K562 (cell line): ENCODE results near the gene BSDC1. TPM values are rescaled to one million over a fixed set of nuclear protein-coding genes. Genes with fewer than 3 reads are reported as not detected.
A peak's percentile ranks its signal among the peaks of the same experiment; 100 is the strongest.

Experiments
- BCL6 ChIP-seq: fragments of 250-450 bp; sonication (Bioruptor Pico); IDR thresholded peaks from 2 replicates; pipeline ENCODE4 v1.4.0; 2020
- CGGBP1 ChIP-seq: fragments of 250-450 bp; sonication (Bioruptor Pico); IDR thresholded peaks from 2 replicates; pipeline ENCODE4 v1.9.0; 2021; ENCODE audit warnings: mild to moderate bottlenecking
- HDAC2 ChIP-seq: fragments of 450-650 bp; IDR thresholded peaks from 2 replicates; pipeline ENCODE4 v1.6.1; 2016; ENCODE audit warnings: mild to moderate bottlenecking
- JUND ChIP-seq, 2 experiments: IDR thresholded peaks; 2 replicates in 1 of 2; 3 replicates in 1 of 2; pipeline ENCODE4 v1.6.1; 2011; ENCODE audit warnings: borderline replicate concordance in 2 of 2, low read depth in 2 of 2, low read length in 2 of 2, improper control_type of control experiment in 1 of 2, missing biosample characterization in 1 of 2, missing genetic modification characterization in 1 of 2, missing genetic modification reagents in 1 of 2
- MAFG ChIP-seq: fragments of 450-650 bp; conservative IDR thresholded peaks from 2 replicates; pipeline ENCODE4 v1.6.1; 2016; ENCODE audit warnings: missing genetic modification characterization, missing compliant biosample characterization
- MTA1 ChIP-seq: fragments of 450-650 bp; IDR thresholded peaks from 2 replicates; pipeline ENCODE4 v1.6.1; 2017; ENCODE audit warnings: borderline replicate concordance
- MXD1 ChIP-seq: fragments of 250-450 bp; sonication (Bioruptor Pico); IDR thresholded peaks from 2 replicates; pipeline ENCODE4 v1.8.0; 2021; ENCODE audit warnings: borderline replicate concordance, mild to moderate bottlenecking, moderate library complexity; ENCODE audit not compliant: poor library complexity, severe bottlenecking
- RAD21 ChIP-seq, 2 experiments: fragments of 250-450 bp in 1 of 2; fragments of 450-650 bp in 1 of 2; sonication (Bioruptor Pico) in 1 of 2; formaldehyde crosslinking in 1 of 2; IDR thresholded peaks in 1 of 2; conservative IDR thresholded peaks in 1 of 2; 2 replicates each; pipeline versions ENCODE4 v1.4.0 to v1.8.0; 2020 to 2022; ENCODE audit warnings: mild to moderate bottlenecking in 2 of 2, moderate library complexity in 1 of 2
- SNIP1 ChIP-seq: fragments of 450-650 bp; IDR thresholded peaks from 2 replicates; pipeline ENCODE4 v1.7.1; 2017; ENCODE audit warnings: low read depth, mild to moderate bottlenecking
- SP2 ChIP-seq: IDR thresholded peaks from 2 replicates; pipeline ENCODE4 v1.6.1; 2011; ENCODE audit warnings: mild to moderate bottlenecking, low read depth, low read length, moderate library complexity; ENCODE audit not compliant: poor library complexity, severe bottlenecking; ENCODE audit errors: extremely low read depth
- THRB ChIP-seq: fragments of 450-650 bp; formaldehyde crosslinking; conservative IDR thresholded peaks from 2 replicates; pipeline ENCODE4 v1.4.0; 2022; ENCODE audit warnings: mild to moderate bottlenecking, missing genetic modification characterization
- ZBTB7A ChIP-seq: IDR thresholded peaks from 2 replicates; pipeline ENCODE4 v1.6.1; 2011; ENCODE audit warnings: low read depth, mild to moderate bottlenecking, low read length, moderate library complexity, borderline replicate concordance; ENCODE audit not compliant: control insufficient read depth
- ZFP36 ChIP-seq: fragments of 150-350 bp; IDR thresholded peaks from 2 replicates; pipeline ENCODE4 v1.6.1; 2018; ENCODE audit warnings: low read length, low read depth; ENCODE audit not compliant: partially characterized antibody
- polyA plus RNA-seq, 8 experiments: library from polyadenylated mRNA; depleted of rRNA in 4 of 8; stranded (reverse) in 5 of 8; unstranded in 3 of 8; fragments of >200 nt; fragmentation: Nextera tagmentation in 2 of 8; fragmentation: Illumina TruSeq in 1 of 8; extraction: Ambion mirVana in 2 of 8; extraction: Trizol in 1 of 8; gene quantifications; 2 replicates each; pipeline versions ENCODE4 v1.2.1 to v1.2.3, GENCODE V29; 2011 to 2014; ENCODE audit warnings: inconsistent platforms in 1 of 8, missing spikeins in 1 of 8
- total RNA-seq, 7 experiments: library from RNA; depleted of rRNA in 6 of 7; stranded (reverse); fragments of >200 nt in 6 of 7; fragmentation: Illumina TruSeq in 2 of 7; extraction: Trizol in 2 of 7; gene quantifications; 2 replicates each; pipeline versions ENCODE4 v1.2.1 to v1.2.3, GENCODE V29; 2011 to 2021; ENCODE audit warnings: low replicate concordance in 1 of 7
- TF ChIP-seq, protein P1 (sequence below), 2 experiments: fragments of 450-650 bp in 1 of 2; sonication (generic) in 1 of 2; formaldehyde crosslinking in 1 of 2; IDR thresholded peaks; 2 replicates each; pipeline versions ENCODE4 v1.7.1 to v1.9.0; 2016 to 2022; ENCODE audit warnings: inconsistent platforms in 1 of 2, mild to moderate bottlenecking in 1 of 2, missing genetic modification reagents in 1 of 2

Gene BSDC1
- total and polyA plus RNA-seq, 9 of the 15 experiments (the other 6 are each of a cell fraction or from before 2014, with no cell fraction given), result 10.2 to 96.8 (median 73.1) TPM

GRCh38 chr1:32339363-32339978 lies 54.8 kb downstream of the BSDC1 start (continued):
- TF ChIP-seq THRB, result no peak
- TF ChIP-seq ZFP36, result peak; percentile 87
- TF ChIP-seq, protein P1, sequence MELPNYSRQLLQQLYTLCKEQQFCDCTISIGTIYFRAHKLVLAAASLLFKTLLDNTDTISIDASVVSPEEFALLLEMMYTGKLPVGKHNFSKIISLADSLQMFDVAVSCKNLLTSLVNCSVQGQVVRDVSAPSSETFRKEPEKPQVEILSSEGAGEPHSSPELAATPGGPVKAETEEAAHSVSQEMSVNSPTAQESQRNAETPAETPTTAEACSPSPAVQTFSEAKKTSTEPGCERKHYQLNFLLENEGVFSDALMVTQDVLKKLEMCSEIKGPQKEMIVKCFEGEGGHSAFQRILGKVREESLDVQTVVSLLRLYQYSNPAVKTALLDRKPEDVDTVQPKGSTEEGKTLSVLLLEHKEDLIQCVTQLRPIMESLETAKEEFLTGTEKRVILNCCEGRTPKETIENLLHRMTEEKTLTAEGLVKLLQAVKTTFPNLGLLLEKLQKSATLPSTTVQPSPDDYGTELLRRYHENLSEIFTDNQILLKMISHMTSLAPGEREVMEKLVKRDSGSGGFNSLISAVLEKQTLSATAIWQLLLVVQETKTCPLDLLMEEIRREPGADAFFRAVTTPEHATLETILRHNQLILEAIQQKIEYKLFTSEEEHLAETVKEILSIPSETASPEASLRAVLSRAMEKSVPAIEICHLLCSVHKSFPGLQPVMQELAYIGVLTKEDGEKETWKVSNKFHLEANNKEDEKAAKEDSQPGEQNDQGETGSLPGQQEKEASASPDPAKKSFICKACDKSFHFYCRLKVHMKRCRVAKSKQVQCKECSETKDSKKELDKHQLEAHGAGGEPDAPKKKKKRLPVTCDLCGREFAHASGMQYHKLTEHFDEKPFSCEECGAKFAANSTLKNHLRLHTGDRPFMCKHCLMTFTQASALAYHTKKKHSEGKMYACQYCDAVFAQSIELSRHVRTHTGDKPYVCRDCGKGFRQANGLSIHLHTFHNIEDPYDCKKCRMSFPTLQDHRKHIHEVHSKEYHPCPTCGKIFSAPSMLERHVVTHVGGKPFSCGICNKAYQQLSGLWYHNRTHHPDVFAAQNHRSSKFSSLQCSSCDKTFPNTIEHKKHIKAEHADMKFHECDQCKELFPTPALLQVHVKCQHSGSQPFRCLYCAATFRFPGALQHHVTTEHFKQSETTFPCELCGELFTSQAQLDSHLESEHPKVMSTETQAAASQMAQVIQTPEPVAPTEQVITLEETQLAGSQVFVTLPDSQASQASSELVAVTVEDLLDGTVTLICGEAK (IDR thresholded peaks at IDR 0.05), result no peak
- TF ChIP-seq, protein P1 (CRISPR knock-in tag; IDR thresholded peaks at IDR 0.05), result no peak
- no peak for TF ChIP-seq SP2
- no peak for TF ChIP-seq MXD1 (CRISPR knock-in tag)
- TF ChIP-seq MTA1, result no peak
- TF ChIP-seq MAFG (tag), result no peak
- no peak for TF ChIP-seq CGGBP1 (CRISPR knock-in tag)
- no peak for TF ChIP-seq BCL6 (CRISPR knock-in tag)
- 0 out of 2 replicates have a peak, but pooled peaks have one; percentile 44 for TF ChIP-seq ZBTB7A
- no peak for TF ChIP-seq SNIP1
- TF ChIP-seq HDAC2, result no peak
- peak; percentile 8; the same call in 1 of the 2 replicates for TF ChIP-seq JUND (IDR thresholded peaks at IDR 0.05; ENCODE audit: borderline replicate concordance, low read depth, low read length)
- peak; percentile 57; the same call in 1 of the 3 replicates for TF ChIP-seq JUND (tag; IDR thresholded peaks at IDR 0.05; ENCODE audit: borderline replicate concordance, low read depth, low read length)
- 0 out of 4 replicates have a peak, but pooled peaks of 1 of the 2 experiments have one; percentile 4 for TF ChIP-seq RAD21 (CRISPR knock-in tag; conservative IDR thresholded peaks at IDR 0.05 in 1 of 2, IDR thresholded peaks at IDR 0.05 in 1 of 2)
